ENCODE data around the gene ZNF845.
"Not testable (repeated sequence)": the region's sequence is repeated elsewhere in the genome, so short reads cannot be mapped to it uniquely, and the experiment has no call there.

The ZNF845 gene

DNA sequence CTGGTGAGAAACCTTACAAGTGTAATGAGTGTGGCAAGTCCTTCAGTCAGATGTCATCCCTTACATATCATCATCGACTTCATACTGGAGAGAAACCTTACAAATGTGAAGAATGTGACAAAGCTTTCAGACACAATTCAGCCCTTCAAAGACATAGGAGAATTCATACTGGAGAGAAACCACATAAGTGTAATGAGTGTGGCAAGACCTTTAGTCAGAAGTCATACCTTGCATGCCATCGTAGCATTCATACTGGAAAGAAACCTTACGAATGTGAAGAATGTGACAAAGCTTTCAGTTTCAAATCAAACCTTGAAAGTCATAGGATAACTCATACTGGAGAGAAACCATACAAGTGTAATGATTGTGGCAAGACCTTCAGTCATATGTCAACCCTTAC is 47.8 kb downstream of the ZNF845 start:
- no peak for DNase-seq (ENCODE audit: low spot score)

DNA sequence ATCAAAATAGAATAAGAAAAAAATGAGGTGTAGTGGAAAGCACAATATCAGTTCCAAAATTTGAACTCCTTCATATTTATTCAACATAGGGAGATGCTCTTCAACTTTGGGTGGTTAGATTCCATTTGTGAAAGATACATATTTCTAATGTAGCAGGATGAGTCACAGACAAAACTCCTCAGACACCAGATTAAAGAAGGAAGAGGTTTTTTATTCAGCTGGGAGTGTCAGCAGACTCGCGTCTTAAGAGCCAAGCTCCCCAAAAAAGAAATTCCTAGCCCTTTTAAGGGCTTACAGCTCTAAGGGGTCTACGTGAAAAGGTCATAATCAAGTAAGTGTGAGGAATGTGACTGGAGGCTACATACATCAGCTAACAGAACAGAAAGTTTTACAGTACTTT is 54.6 kb downstream of the ZNF845 start:
- no peak for DNase-seq (ENCODE audit: low spot score)

GRCh38 chr19:53388904-53389303 is 55.4 kb downstream of the ZNF845 start:
- no peak for DNase-seq (ENCODE audit: low spot score)

DNA sequence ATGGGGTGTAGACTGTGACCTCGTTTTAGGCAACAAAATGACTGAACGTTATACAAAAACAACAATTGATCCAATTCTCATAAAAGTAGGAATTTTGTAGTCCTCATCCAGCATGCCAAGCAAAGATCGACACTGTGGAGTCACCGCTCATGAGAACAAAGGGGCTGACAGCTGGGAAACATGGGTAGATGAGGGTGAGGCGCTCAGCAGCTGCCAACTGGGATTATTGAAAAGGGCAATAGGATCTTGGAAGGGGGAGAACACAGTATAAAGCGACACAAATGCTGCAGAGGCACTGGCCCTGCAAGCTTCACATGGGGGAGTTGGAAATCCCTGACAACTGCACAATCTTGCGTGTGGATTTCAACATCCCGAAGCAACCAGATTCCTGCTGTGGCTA is 56.0 kb downstream of the ZNF845 start:
- no peak for DNase-seq (ENCODE audit: low spot score)

DNA sequence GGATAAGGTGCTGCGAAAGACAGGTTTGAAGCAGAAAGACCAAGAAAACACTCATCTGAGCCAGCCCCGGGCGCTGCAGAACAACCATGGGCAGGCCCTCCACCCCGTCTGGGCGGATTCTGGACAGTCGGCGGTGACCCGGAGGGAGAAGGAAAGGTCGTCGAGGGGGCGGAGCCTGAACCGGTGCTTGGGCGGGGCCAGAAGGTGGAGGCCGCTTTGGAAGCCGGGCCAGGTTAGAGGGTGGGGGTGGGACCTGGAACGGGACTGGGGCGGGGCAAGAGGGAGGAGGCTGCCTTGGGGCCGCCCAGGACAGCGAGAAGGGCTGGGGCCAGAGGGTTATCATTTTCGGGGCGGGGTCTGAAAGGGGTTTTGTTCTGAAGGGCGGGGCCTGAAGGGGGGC is 56.4 kb downstream of the ZNF845 start:
- no peak for DNase-seq (ENCODE audit: low spot score)

GRCh38 chr19:53394522-53394973 is 61.0 kb downstream of the ZNF845 start:
- DNase-seq (ENCODE audit: low spot score) = no peak

GRCh38 chr19:53394974-53395839 is 61.7 kb downstream of the ZNF845 start, which contains the start of gene ZNF765:
Gene ZNF765 (plus strand): TSS chr19:53395149. CDS start chr19:53398016, 2,867 bp downstream.
- DNase-seq (ENCODE audit: low spot score) = peak; percentile 98

- not testable (repeated sequence) for DNase-seq (ENCODE audit: low spot score)
Measured at GRCh38 chr19:53395840-53396524, 62.4 kb downstream of the ZNF845 start.

DNA sequence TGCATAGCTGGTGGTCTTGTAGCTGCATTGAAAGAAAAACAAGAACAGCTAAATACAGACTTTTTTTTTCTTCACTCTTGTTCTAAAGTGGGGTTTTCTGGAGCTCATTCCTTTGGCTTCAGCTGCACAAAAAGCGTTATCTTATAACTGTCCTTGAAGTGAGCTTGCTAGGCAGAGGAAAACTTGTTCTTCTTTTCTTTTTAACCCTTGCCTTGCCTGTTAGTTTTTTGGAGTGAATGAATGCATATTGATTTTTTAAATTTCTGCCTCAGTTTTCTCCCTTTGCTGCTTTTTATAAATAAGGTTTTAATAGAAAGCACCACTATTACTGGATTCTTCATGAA is 62.9 kb downstream of the ZNF845 start:
- DNase-seq (ENCODE audit: low spot score) = no peak

GRCh38 chr19:53397918-53398317 is 64.4 kb downstream of the ZNF845 start:
- DNase-seq (ENCODE audit: low spot score) = not testable (repeated sequence)

Data from left forelimb (tissue), 1 donor.